Breast epithelium (tissue), 3 donors: ENCODE data around the gene RAET1G.
"Not testable (repeated sequence)": the region's sequence is repeated elsewhere in the genome, so short reads cannot be mapped to it uniquely, and the experiment has no call there.

Source experiments
- CTCF ChIP-seq, 3 donors: fragments of 450-650 bp; IDR thresholded peaks; one replicate each; pipeline ENCODE4 v1.5.1; 2016 to 2017; ENCODE audit warnings: antibody characterized with exemption in 3 of 3, mild to moderate bottlenecking in 3 of 3, moderate library complexity in 3 of 3
- POLR2A ChIP-seq: fragments of 450-650 bp; IDR thresholded peaks from one replicate; pipeline ENCODE4 v1.6.1; 2016; ENCODE audit warnings: antibody characterized with exemption, mild to moderate bottlenecking, moderate library complexity

DNA sequence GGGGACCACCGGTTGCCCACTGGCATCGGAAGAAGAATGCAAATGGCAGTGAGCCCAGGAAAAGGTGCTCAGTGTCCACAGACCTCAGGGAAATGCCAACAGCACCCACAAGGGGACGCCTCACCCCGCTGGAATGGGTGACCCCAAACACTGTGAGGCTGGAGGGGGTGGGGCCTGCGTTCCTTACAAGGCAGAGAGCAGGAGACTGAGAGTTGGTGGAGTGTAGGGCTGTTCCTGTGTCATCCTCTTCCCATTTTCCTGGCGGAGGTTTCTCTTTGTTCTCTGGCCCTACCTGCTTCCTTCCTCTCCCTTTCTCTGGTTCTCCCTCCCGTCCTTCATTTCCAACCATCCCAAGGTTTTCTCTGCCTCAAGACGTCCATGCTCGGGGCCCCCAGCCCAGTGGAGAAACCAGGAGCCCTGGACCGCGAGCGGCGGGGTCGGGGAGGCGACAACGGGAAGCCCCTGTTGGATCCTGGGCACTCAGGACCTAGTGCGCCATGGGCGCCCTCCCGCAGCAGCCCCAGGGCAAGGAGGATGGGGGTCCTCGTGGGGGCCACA lies 15.2 kb upstream of the RAET1G start:
- not testable (repeated sequence) for TF ChIP-seq CTCF (IDR thresholded peaks at IDR 0.05); POLR2A
